KOPT-K1 (cell line): Measurements from ENCODE around the gene OR5AR1.
"Not testable (repeated sequence)": the region's sequence is repeated elsewhere in the genome, so short reads cannot be mapped to it uniquely, and the experiment has no call there.

Experiments used
- H3K27ac ChIP-seq: fragments of 200-600 bp; sonication (generic); 2 replicates; pipeline ENCODE4 v1.5.1; 2016; ENCODE audit warnings: antibody characterized with exemption, mild to moderate bottlenecking, low read depth, low read length; ENCODE audit not compliant: poor library complexity, severe bottlenecking
- H3K36me3 ChIP-seq: fragments of 200-600 bp; sonication (generic); 2 replicates; pipeline ENCODE4 v1.5.1; 2017; ENCODE audit warnings: antibody characterized with exemption, mild to moderate bottlenecking, low read length, moderate library complexity; ENCODE audit not compliant: insufficient read depth
- H3K9me3 ChIP-seq: fragments of 200-600 bp; sonication (generic); 2 replicates; pipeline ENCODE4 v1.5.1; 2017; ENCODE audit warnings: antibody characterized with exemption, low read length, mild to moderate bottlenecking; ENCODE audit not compliant: insufficient read depth, poor library complexity, severe bottlenecking

OR5AR1 gene

DNA sequence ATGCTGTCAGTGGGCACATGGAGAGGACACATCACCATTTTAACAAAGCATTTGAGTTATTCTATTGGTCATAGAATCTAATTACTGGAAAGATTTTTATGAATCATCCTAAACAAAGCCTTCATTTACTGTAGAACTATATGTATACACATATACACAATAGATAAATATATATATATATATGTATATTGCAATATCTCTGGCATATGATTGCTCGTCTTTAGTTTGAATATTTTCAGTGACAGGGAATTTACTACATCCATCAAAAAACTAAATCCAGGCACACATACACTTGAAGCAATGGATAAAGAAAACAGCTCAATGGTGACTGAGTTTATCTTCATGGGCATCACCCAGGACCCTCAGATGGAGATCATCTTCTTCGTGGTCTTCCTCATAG is at the start of gene OR5AR1:
TSS of gene OR5AR1 (plus strand) at position 301 of the 400 bp plus-strand sequence. CDS start at position 301, 0 bp downstream.
- no peaks in the 10 kb centered on the region for H3K9me3 ChIP-seq
- H3K36me3 ChIP-seq, result no peaks in the 10 kb centered on the region
- H3K27ac ChIP-seq, result no peak within 1 kb of the TSS

DNA sequence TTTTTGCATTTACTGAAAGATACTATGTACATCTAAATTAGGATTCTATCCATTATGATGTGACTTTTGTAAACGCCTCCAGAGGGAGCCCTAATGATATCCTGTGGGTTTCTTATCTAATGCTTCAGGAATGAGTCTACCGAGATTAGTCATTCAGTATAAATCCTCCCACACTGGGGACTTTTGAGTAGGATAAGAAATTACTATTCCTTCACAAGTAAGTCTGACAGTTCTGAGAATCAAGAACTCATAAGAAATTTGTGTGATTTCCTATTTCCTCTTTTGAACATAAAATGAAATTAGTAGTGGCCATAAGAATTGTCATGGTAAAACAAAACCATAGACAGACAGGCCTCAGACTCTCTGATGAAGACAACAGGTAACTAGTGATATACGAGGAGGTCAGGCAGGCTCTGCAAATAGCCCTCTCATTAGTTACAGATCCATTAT is 38.8 kb upstream of the OR5AR1 start:
- no peaks in the 10 kb centered on the region for H3K36me3 ChIP-seq
- no peak overlapping the region for H3K27ac ChIP-seq
- no peaks in the 10 kb centered on the region for H3K9me3 ChIP-seq

DNA sequence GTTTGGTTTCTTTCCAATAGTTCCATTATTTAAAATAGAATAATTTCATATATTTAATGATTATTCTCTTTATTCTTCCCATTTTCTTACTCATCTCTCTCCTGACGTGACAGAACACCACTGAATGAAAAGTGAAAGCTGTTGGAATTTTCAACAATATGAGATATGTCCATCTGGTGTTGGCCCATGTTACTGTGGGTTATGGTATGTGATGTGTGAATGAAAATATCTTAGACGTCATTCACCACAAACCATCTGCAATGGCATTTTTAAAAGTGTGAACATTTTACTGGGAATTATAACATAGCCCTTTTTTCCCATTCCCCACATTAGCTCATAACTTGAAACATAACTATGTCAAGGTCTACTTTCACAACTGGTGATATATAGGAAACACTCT is 37.5 kb upstream of the OR5AR1 start:
- Histone ChIP-seq H3K9me3 (no peaks in the 10 kb centered on the region), H3K36me3 (no peaks in the 10 kb centered on the region), H3K27ac (no peak overlapping the region)

DNA sequence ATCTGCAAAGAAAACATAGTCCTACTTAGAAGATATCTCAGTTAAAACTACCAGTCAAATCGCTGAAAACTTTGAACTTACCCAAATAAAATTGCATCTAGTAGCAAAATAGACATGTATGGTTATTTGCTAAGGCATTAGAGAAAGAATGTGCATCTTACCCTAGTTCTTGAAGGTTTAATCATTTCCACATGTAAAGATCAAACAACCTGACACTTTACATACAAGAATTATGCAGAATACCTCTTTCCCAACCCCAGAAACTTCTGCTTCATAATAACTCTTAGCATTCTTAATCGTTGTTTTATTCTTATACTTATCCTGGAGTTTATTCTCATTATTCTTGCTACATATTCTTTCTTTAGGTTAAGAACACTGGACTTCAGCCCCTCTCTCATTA is 31.2 kb upstream of the OR5AR1 start:
- no peaks in the 10 kb centered on the region for H3K36me3 ChIP-seq
- H3K27ac ChIP-seq, result no peak overlapping the region
- no peaks in the 10 kb centered on the region for H3K9me3 ChIP-seq

DNA sequence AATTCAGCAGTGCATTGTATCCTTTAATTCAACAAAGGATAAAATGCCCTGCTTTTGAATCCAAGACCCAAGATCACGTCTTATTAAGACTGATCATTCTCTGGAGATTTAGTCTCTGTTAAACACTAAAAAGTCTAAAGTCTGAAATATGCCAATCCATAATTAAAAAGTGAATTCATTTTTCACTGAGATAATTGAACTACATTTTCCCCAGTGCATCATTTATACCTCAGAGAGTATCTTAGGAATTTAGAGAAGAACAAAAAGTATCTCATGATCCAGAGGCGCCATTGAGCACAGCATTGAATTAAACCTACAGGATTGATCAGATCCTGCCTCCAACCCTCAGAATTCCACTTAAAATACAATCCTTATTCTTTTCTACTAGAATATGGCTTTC is 26.6 kb upstream of the OR5AR1 start:
- no peak overlapping the region for H3K27ac ChIP-seq
- no peaks in the 10 kb centered on the region for H3K36me3 ChIP-seq
- no peaks in the 10 kb centered on the region for H3K9me3 ChIP-seq

DNA sequence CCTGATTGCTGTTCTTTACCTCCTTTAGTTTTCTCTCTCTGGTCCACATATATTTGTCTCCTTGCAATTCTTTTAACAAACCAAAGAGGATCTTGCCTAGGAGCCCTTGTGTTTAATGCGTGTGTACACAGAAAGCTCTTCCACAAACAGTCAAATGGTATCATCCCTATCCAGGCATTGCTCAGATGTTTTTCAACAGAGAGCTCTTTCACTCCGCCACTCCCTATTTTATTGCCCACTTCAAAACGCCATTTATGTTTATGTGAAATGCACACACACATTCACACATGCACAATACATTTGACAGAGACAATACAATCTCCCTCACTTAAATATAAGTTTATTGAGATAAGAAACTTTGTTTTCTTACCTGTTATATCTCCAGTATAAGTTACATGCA is 26.0 kb upstream of the OR5AR1 start:
- no peaks in the 10 kb centered on the region for H3K36me3 ChIP-seq

DNA sequence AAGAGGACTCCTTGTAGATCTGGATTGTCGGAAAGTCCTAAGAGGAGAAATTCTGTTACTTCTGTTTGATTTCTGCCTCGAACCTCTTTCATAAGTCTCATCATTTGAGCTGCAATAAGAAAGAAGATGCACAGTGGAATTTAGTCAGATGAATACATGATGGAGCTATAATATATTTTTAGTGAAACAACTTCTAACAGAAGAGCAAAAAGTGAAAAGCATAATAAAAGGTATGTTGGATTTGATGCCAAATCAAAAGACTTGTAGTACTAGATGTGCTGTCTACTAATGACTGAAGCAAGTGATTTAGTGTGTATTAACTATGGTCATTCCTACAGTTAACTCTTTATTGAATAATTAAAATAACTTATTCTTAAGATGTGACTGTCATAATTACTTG is 21.1 kb upstream of the OR5AR1 start, which contains the start of gene OR5AP2:
TSS of gene OR5AP2 (minus strand) at position 101 of the 400 bp plus-strand sequence. CDS start at position 101, 0 bp downstream.
- Histone ChIP-seq H3K9me3 (no peaks in the 10 kb centered on the region), H3K27ac (no peak within 1 kb of the TSS), H3K36me3 (no peaks in the 10 kb centered on the region)

More for the DNA sequence above, 26.0 kb upstream of the OR5AR1 start:
- H3K27ac ChIP-seq, result no peak overlapping the region
- H3K9me3 ChIP-seq, result no peaks in the 10 kb centered on the region

DNA sequence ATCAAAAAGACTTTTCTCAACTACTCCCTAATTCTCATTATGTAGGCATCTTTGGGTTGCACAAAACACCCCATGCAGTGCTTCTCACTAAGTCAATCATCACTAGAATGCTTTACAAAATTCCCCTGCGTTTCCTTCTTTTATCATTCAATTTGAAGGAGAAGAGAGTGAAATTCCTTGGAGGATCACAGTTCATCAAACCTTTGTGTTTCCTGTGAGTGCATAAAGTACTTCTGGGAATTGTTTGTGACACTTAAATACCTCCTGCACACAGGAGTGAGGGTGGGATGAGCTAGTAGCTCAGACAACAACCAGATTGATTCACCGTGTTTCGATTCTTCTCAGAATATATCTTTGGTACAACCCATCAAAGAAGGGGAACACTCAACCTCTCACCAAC is 3.7 kb upstream of the OR5AR1 start:
- Histone ChIP-seq H3K27ac (no peak overlapping the region), H3K36me3 (no peaks in the 10 kb centered on the region), H3K9me3 (no peaks in the 10 kb centered on the region)

DNA sequence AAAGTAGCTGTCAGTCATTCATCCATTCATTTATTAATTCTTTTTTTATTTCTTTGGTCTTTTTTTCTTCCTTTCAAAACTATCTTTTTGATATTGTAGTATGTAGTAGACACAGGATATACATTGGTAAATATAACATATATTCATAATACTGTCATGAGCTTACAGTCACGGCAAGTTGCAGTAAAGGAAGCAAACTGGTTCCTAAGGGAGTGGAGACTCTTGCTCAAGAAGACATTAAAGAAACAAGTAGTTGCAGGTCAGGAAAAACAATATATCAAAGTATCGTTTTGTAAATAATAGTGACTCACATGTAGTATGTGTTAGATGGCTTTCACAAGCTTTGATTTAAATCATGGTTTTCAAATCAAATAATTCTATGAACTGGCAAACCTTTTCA is 7.5 kb downstream of the OR5AR1 start:
- Histone ChIP-seq H3K9me3 (no peaks in the 10 kb centered on the region), H3K27ac (no peak overlapping the region), H3K36me3 (no peaks in the 10 kb centered on the region)

DNA sequence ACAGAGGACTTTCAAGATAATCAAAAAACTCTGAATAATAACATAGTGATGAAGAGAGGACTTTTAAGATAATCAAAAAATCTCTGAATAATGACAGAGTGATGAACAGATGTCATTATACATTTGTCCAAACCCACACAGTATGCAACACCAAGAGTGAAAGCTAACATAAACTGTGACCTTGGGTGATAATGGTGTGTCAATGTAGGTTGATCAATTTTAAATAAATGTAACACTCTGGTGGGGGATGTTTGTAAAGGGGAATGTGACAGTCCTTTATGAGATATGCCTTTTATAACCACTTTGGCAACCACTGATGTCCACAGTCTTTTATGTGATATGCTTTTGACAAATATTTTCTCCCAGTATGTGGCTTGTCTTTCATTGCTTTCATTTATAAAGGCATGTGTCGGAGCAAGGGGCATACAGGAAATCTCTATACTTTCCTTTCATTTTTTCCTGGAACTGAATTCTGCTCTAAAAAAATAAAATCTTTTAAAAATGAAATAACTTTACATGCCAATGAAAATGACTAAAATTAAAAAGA is 25.1 kb downstream of the OR5AR1 start:
- no peaks in the 10 kb centered on the region for H3K9me3 ChIP-seq
- no peak overlapping the region for H3K27ac ChIP-seq
- no peaks in the 10 kb centered on the region for H3K36me3 ChIP-seq

DNA sequence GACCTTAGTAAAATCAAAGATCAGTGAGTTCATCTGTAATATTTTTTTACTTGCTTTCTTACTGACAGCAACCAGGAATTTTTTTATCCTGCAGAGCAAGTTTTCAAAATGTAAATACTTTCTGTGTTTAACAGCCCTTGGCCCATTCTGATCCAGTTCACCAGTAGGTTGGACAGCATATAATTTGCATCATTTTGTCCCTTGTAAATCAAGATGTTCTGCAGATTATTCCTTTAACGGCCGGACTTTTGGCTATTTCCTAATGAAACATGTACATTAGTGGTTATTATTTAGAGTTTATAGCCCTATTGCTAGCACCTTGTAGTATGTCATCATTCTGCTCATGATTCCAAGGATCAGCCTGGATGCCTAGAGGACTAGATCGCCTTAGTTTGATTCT is 27.7 kb downstream of the OR5AR1 start:
- H3K9me3 ChIP-seq, H3K27ac ChIP-seq, H3K36me3 ChIP-seq: not testable (repeated sequence)

DNA sequence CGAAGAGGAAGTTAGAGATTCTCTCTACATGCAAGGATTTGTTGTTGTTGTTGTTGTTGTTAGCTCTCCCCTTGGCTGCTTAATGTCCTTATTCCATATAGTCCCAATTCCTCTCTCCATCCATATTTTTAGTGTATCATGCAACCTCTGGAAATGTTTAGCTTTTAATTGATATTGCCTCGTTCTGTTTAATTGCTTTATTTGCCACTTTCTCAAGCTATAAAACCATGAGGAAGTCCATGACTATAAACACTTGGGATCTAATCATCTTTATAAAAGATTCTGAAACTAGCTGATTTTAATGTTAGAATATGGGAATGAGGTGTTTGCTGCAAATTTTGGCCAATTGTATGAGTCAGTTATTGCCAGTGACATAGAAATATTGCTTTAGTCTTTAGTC is 29.9 kb downstream of the OR5AR1 start:
- Histone ChIP-seq H3K36me3 (no peaks in the 10 kb centered on the region), H3K9me3 (no peaks in the 10 kb centered on the region), H3K27ac (no peak overlapping the region)

DNA sequence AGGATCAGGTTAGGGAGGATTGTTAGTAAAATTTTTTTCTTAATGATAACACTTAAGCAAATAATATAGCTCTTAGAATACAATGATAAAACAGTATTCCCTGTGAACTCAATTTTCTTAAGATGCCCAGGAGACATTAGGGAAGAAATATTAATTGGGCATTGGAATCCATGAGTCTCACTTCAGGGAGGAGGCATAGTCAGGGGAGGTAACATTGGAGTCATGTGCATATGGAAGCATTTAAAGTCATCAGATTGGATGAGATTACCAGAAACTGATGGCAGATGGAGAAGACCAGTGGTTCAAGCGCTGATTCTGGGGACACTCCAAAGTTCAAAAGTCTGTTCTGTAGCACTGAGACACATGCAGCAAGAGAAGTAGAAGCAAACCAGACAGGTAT is 35.3 kb downstream of the OR5AR1 start, which contains the start of gene OR9G1:
TSS of gene OR9G1 (plus strand) at position 301 of the 400 bp plus-strand sequence. CDS start 1,293 bp downstream, outside the sequence.
- H3K9me3 ChIP-seq, result no peaks in the 10 kb centered on the region
- no peak within 1 kb of the TSS for H3K27ac ChIP-seq
- no peaks in the 10 kb centered on the region for H3K36me3 ChIP-seq

DNA sequence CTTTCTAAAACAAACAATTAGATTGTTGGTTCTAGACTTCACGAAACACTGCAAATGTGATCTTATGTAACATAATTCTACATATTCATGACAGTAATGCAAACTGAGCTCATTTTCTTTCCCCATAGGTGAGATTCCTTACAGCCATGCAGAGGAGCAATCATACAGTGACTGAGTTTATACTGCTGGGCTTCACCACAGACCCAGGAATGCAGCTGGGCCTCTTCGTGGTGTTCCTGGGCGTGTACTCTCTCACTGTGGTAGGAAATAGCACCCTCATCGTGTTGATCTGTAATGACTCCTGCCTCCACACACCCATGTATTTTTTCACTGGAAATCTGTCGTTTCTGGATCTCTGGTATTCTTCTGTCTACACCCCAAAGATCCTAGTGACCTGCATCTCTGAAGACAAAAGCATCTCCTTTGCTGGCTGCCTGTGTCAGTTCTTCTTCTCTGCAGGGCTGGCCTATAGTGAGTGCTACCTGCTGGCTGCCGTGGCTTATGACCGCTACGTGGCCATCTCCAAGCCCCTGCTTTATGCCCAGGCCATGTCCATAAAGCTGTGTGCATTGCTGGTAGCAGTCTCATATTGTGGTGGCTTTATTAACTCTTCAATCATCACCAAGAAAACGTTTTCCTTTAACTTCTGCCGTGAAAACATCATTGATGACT is 36.9 kb downstream of the OR5AR1 start:
- no peaks in the 10 kb centered on the region for H3K36me3 ChIP-seq
- no peaks in the 10 kb centered on the region for H3K9me3 ChIP-seq
- H3K27ac ChIP-seq, result peak overlapping the region; percentile 11

DNA sequence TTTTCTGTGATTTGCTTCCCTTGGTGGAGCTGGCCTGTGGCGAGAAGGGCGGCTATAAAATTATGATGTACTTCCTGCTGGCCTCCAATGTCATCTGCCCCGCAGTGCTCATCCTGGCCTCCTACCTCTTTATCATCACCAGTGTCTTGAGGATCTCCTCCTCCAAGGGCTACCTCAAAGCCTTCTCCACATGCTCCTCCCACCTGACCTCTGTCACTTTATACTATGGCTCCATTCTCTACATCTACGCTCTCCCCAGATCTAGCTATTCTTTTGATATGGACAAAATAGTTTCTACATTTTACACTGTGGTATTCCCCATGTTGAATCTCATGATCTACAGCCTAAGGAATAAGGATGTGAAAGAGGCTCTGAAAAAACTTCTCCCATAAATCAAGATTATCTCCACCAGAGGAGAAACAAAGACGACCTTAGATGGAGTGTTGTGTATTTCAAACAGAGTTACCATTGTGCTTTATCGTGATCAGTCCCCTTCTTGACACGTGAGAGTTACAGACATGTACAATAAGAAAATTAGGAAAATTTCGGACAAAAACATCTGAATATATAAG is 37.5 kb downstream of the OR5AR1 start:
- no peaks in the 10 kb centered on the region for H3K9me3 ChIP-seq
- H3K36me3 ChIP-seq, result no peaks in the 10 kb centered on the region
- no peak overlapping the region for H3K27ac ChIP-seq
